NCI-H510A (cell line): Measurements from ENCODE around the gene UBR4.
A peak's percentile ranks its signal among the peaks of the same experiment; 100 is the strongest.

Experiments used
- DNase-seq: peaks from one replicate; lab custom pipeline; 2025; lab: John Stamatoyannopoulos, UW

Gene UBR4

GRCh38 chr1:19072285-19072981 lies 137.6 kb downstream of the UBR4 start:
- no peak for DNase-seq

- DNase-seq: no peak
Observed at GRCh38 chr1:19071674-19072281, 138.3 kb downstream of the UBR4 start.

GRCh38 chr1:19070891-19071621 lies 139.0 kb downstream of the UBR4 start:
- DNase-seq: no peak

GRCh38 chr1:19070197-19070651 lies 139.8 kb downstream of the UBR4 start:
- DNase-seq: no peak

- DNase-seq: no peak
Observed at GRCh38 chr1:19068639-19069276, 141.3 kb downstream of the UBR4 start.

- DNase-seq: no peak
Observed at GRCh38 chr1:19067912-19068638, 142.0 kb downstream of the UBR4 start.

- DNase-seq: no peak
Observed at GRCh38 chr1:19067182-19067911, 142.7 kb downstream of the UBR4 start.

GRCh38 chr1:19066874-19067181 lies 143.2 kb downstream of the UBR4 start:
- no peak for DNase-seq

GRCh38 chr1:19066248-19066873 lies 143.7 kb downstream of the UBR4 start:
- no peak for DNase-seq

GRCh38 chr1:19065526-19066247 lies 144.4 kb downstream of the UBR4 start:
- peak; percentile 37 for DNase-seq

- DNase-seq: no peak
Observed at GRCh38 chr1:19064906-19065450, 145.1 kb downstream of the UBR4 start.

GRCh38 chr1:19063122-19063521 lies 146.9 kb downstream of the UBR4 start:
- DNase-seq: no peak

GRCh38 chr1:19062258-19063029 lies 147.6 kb downstream of the UBR4 start:
- DNase-seq: no peak

GRCh38 chr1:19061798-19062197 lies 148.3 kb downstream of the UBR4 start:
- DNase-seq: no peak

- DNase-seq: no peak
Observed at GRCh38 chr1:19061343-19061742, 148.7 kb downstream of the UBR4 start.

- DNase-seq: no peak
Observed at GRCh38 chr1:19059773-19060172, 150.3 kb downstream of the UBR4 start.

- no peak for DNase-seq
Observed at GRCh38 chr1:19058476-19058797, 151.6 kb downstream of the UBR4 start.

GRCh38 chr1:19057784-19058475 lies 152.1 kb downstream of the UBR4 start:
- DNase-seq: no peak
